ENCODE measurements around the gene SUPT3H.

SUPT3H gene

DNA sequence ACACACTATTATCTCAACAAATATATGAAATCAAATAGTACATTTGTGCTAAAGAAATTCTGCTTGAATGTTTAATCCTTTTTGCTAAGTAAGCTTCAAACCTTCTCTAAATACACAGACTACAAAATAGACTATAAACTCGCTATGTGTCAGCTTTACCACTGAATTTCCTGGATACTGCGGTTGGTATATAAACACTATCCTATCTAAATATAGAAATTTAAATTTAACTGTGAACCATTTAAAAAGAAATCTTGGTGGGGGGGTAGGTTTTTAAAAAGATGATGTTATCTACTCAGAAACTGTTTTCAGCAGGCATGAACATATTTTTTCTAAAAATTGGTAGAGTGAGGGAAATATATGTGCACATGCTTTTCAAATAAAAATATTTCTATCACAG is 356.1 kb downstream of the SUPT3H start:
- Histone ChIP-seq H3K4me3 (no peak overlapping the region), H3K27ac (no peak overlapping the region)
- TF ChIP-seq, protein P1, sequence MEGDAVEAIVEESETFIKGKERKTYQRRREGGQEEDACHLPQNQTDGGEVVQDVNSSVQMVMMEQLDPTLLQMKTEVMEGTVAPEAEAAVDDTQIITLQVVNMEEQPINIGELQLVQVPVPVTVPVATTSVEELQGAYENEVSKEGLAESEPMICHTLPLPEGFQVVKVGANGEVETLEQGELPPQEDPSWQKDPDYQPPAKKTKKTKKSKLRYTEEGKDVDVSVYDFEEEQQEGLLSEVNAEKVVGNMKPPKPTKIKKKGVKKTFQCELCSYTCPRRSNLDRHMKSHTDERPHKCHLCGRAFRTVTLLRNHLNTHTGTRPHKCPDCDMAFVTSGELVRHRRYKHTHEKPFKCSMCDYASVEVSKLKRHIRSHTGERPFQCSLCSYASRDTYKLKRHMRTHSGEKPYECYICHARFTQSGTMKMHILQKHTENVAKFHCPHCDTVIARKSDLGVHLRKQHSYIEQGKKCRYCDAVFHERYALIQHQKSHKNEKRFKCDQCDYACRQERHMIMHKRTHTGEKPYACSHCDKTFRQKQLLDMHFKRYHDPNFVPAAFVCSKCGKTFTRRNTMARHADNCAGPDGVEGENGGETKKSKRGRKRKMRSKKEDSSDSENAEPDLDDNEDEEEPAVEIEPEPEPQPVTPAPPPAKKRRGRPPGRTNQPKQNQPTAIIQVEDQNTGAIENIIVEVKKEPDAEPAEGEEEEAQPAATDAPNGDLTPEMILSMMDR (IDR thresholded peaks at IDR 0.05), result no peak
- no peak for DNase-seq (ENCODE audit: low spot score)

- DNase-seq (ENCODE audit: low spot score), result no peak
- H3K27ac ChIP-seq, result no peak overlapping the region
- TF ChIP-seq, protein P1 (IDR thresholded peaks at IDR 0.05), result no peak
- H3K4me3 ChIP-seq, result no peak overlapping the region
Measured at GRCh38 chr6:45012687-45013086, 365.0 kb downstream of the SUPT3H start.

DNA sequence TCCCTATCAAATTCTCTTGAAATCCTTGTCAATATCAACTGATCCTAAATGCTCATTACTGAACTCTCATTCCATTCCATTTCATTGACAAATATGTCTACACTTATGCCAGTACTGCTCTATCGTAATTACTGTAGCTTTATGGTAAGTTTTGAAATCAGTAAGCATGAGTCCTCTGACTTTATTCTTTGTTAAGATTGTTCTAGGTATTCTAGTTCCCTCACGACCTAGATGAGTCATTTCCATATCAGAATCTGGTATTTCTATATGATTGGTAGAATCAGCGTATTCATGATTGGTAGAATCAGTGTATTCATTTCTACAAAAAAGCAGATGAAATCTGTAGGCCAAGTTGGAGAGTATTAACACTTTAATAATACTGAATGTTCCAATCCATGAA is 368.2 kb downstream of the SUPT3H start:
- DNase-seq (ENCODE audit: low spot score), result no peak
- H3K4me3 ChIP-seq, result no peak overlapping the region
- H3K27ac ChIP-seq, result no peak overlapping the region
- TF ChIP-seq, protein P1 (IDR thresholded peaks at IDR 0.05), result no peak

DNA sequence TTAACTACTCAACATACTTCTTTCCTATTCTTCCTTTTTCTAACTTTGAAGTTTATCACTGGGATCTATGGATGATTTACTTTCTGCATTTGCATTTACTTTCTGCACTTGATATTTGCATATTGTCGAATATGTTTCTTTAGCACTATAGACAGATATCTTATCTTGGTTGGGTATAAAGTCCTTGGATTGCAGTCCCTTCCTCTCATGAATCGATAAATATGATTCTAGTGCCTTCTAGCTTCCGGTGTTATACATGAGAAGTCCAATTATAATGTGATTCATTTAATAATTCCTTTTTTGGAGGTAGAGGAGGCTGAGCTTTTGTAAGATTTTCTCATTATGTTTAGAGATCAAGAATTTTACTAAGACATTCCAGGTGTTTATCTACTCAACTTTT is 370.8 kb downstream of the SUPT3H start:
- no peak overlapping the region for H3K27ac ChIP-seq
- DNase-seq (ENCODE audit: low spot score), result no peak
- no peak overlapping the region for H3K4me3 ChIP-seq
- TF ChIP-seq, protein P1 (IDR thresholded peaks at IDR 0.05), result no peak

- Histone ChIP-seq H3K4me3 (no peak overlapping the region), H3K27ac (no peak overlapping the region)
- TF ChIP-seq, protein P1 (IDR thresholded peaks at IDR 0.05), result no peak
- DNase-seq (ENCODE audit: low spot score), result no peak
Measured at GRCh38 chr6:45003961-45004360, 373.8 kb downstream of the SUPT3H start.

DNA sequence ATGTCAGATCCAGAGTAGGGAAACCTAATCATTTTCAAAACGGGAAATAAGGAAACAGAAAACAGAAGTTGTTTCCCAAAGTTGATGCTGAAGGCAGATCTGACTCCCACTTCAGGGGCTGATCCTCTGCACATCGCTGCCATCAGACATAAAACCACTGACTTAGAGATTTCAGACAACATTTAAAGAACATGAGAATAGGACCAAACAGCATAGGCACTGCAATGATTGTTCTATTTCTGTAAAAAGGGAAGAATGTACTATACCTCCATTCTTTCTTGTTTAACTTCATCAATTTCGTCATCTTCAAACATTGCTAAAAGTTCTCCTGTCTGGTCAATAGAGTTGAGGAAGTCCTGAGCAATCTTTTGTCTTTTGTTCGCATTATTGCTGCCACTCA is 374.3 kb downstream of the SUPT3H start:
- DNase-seq (ENCODE audit: low spot score), result no peak
- no peak overlapping the region for H3K4me3 ChIP-seq
- TF ChIP-seq, protein P1 (IDR thresholded peaks at IDR 0.05), result no peak
- H3K27ac ChIP-seq, result no peak overlapping the region

DNA sequence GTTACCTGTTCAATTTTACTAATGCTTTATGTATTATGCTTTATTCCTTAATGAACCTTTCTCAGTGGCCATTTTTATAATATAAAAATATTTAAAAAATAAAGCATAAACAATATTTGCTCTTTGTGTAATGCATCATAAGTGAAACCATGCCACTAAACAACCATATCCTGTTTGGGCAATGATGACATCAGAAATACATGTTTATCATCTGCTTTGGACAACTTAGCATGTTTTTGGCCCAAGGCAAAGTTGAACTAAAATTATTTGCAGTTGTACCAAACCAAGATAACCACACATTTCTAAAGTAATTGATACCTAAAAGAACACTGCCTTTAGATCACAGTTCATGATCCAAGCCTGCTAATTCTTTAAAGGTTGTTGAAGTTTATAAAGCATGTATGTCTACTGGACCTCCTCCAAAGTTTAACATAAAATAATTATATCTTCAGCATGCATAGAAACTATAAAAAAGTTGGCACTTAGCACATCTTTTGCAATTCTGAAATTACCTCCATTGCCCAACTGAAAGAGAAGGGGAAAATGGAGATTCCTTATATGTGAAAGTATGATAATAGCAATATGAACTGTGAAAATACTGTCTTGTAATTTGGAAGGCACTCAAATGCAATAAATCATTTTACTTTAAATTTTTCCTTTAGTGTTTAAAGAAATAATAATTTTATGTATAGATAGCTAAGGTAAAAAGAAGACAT is 375.2 kb downstream of the SUPT3H start:
- TF ChIP-seq, protein P1 (IDR thresholded peaks at IDR 0.05), result no peak
- Histone ChIP-seq H3K27ac (no peak overlapping the region), H3K4me3 (no peak overlapping the region)
- no peak for DNase-seq (ENCODE audit: low spot score)
